Measurements from ENCODE around the gene HOXC6.

Gene HOXC6

GRCh38 chr12:54044425-54045103 lies 16.3 kb downstream of the HOXC6 start:
- DNase-seq, result no peak

GRCh38 chr12:54045401-54045800 lies 17.2 kb downstream of the HOXC6 start:
- DNase-seq, result no peak

GRCh38 chr12:54045868-54046521 lies 17.8 kb downstream of the HOXC6 start:
- no peak for DNase-seq

- DNase-seq, result no peak
Measured at GRCh38 chr12:54046809-54047159, 18.5 kb downstream of the HOXC6 start.

- DNase-seq, result no peak
Measured at GRCh38 chr12:54047160-54047963, 19.1 kb downstream of the HOXC6 start.

- DNase-seq, result no peak
Measured at GRCh38 chr12:54047964-54048303, 19.7 kb downstream of the HOXC6 start.

GRCh38 chr12:54048406-54049093 lies 20.3 kb downstream of the HOXC6 start:
- no peak for DNase-seq

GRCh38 chr12:54049108-54049507 lies 20.9 kb downstream of the HOXC6 start:
- DNase-seq, result no peak

- DNase-seq, result no peak
Measured at GRCh38 chr12:54050482-54050810, 22.2 kb downstream of the HOXC6 start.

- no peak for DNase-seq
Measured at GRCh38 chr12:54051026-54051842, 23.0 kb downstream of the HOXC6 start.

- no peak for DNase-seq
Measured at GRCh38 chr12:54051874-54052437, 23.7 kb downstream of the HOXC6 start.

- DNase-seq, result no peak
Measured at GRCh38 chr12:54052438-54053002, 24.3 kb downstream of the HOXC6 start.

GRCh38 chr12:54053003-54053750 lies 24.9 kb downstream of the HOXC6 start:
- no peak for DNase-seq

- DNase-seq, result no peak
Measured at GRCh38 chr12:54053751-54054741, 25.8 kb downstream of the HOXC6 start, which contains the start of gene HOXC4. HOXC4 (plus strand) TSS chr12:54053835; CDS start chr12:54053923, 88 bp downstream.

- no peak for DNase-seq
Measured at GRCh38 chr12:54054742-54055194, 26.5 kb downstream of the HOXC6 start.

- no peak for DNase-seq
Measured at GRCh38 chr12:54055552-54055951, 27.3 kb downstream of the HOXC6 start.

- no peak for DNase-seq
Measured at GRCh38 chr12:54056110-54056509, 27.9 kb downstream of the HOXC6 start.

GRCh38 chr12:54058128-54058768 lies 30.0 kb downstream of the HOXC6 start:
- DNase-seq, result no peak

GRCh38 chr12:54059668-54060067 lies 31.4 kb downstream of the HOXC6 start:
- no peak for DNase-seq
